GM19395 (cell line): ENCODE measurements around the gene SHB.

Experiments used
- ATAC-seq: cut with Tn5 transposase; IDR thresholded peaks from one replicate; pipeline ENCODE4 v1.9.1; 2021; ENCODE audit warnings: mild to moderate bottlenecking, moderate library complexity; ENCODE audit not compliant: unreplicated experiment

Gene SHB

GRCh38 chr9:37994639-37995347 is 74.2 kb downstream of the SHB start:
- ATAC-seq = peak; percentile 75

GRCh38 chr9:37992924-37993349 is 76.1 kb downstream of the SHB start:
- no peak for ATAC-seq

GRCh38 chr9:37990404-37991015 is 78.5 kb downstream of the SHB start:
- no peak for ATAC-seq

GRCh38 chr9:37989701-37990100 is 79.3 kb downstream of the SHB start:
- no peak for ATAC-seq

GRCh38 chr9:37988602-37989001 is 80.4 kb downstream of the SHB start:
- no peak for ATAC-seq

GRCh38 chr9:37988041-37988440 is 81.0 kb downstream of the SHB start:
- ATAC-seq = no peak

GRCh38 chr9:37987467-37987981 is 81.5 kb downstream of the SHB start:
- ATAC-seq = no peak

- ATAC-seq = no peak
Observed at GRCh38 chr9:37986771-37987258, 82.2 kb downstream of the SHB start.

- no peak for ATAC-seq
Observed at GRCh38 chr9:37986001-37986400, 83.0 kb downstream of the SHB start.

- no peak for ATAC-seq
Observed at GRCh38 chr9:37984672-37985611, 84.1 kb downstream of the SHB start.

- ATAC-seq = no peak
Observed at GRCh38 chr9:37984278-37984671, 84.8 kb downstream of the SHB start.

- ATAC-seq = no peak
Observed at GRCh38 chr9:37983381-37984067, 85.5 kb downstream of the SHB start.

- no peak for ATAC-seq
Observed at GRCh38 chr9:37979844-37980243, 89.2 kb downstream of the SHB start.

GRCh38 chr9:37978983-37979382 is 90.0 kb downstream of the SHB start:
- ATAC-seq = no peak

GRCh38 chr9:37978481-37978864 is 90.6 kb downstream of the SHB start:
- no peak for ATAC-seq

- ATAC-seq = no peak
Observed at GRCh38 chr9:37977851-37978480, 91.1 kb downstream of the SHB start.

GRCh38 chr9:37976714-37977477 is 92.1 kb downstream of the SHB start:
- ATAC-seq = no peak

GRCh38 chr9:37975639-37976038 is 93.4 kb downstream of the SHB start:
- ATAC-seq = no peak

GRCh38 chr9:37974506-37975173 is 94.4 kb downstream of the SHB start:
- no peak for ATAC-seq
